H1 (cell line): Measurements from ENCODE around the gene PPP1R14B. TPM values are rescaled to one million over a fixed set of nuclear protein-coding genes. Genes with fewer than 3 reads are reported as not detected.

Experiments
- BCL11A ChIP-seq, 2 experiments: IDR thresholded peaks; one replicate each; pipeline ENCODE4 v1.6.1; 2011; ENCODE audit warnings: low read depth in 2 of 2, low read length in 2 of 2, mild to moderate bottlenecking in 2 of 2
- CBX5 ChIP-seq: fragments of 300-800, 300-1000 bp; sonication (generic); IDR thresholded peaks from 2 replicates; pipeline ENCODE4 v1.7.1; 2016; ENCODE audit warnings: antibody characterized with exemption, low read length, low read depth
- CHD1 ChIP-seq: IDR thresholded peaks from 2 replicates; pipeline ENCODE4 v1.6.1; 2012; ENCODE audit warnings: low read depth, low read length, improper control_type of control experiment
- POLR2AphosphoS5 ChIP-seq: IDR thresholded peaks from 2 replicates; pipeline ENCODE4 v1.6.1; 2011; ENCODE audit warnings: low read depth, low read length
- SAP30 ChIP-seq: fragments of 300-600 bp; sonication (generic); IDR thresholded peaks from 2 replicates; pipeline ENCODE4 v1.7.1; 2012; ENCODE audit warnings: low read length, moderate library complexity, mild to moderate bottlenecking, inconsistent platforms; ENCODE audit not compliant: insufficient read depth, insufficient replicate concordance
- SP4 ChIP-seq: IDR thresholded peaks from 2 replicates; pipeline ENCODE4 v1.6.1; 2012; ENCODE audit warnings: low read length, inconsistent platforms
- polyA plus RNA-seq, 7 experiments: library from polyadenylated mRNA; depleted of rRNA in 3 of 7; stranded (reverse) in 5 of 7; unstranded in 2 of 7; fragments of >200 nt in 5 of 7; fragments of 200-250 nt in 2 of 7; gene quantifications; 1 replicate in 5 of 7; 2 replicates in 1 of 7; 4 replicates in 1 of 7; pipeline versions ENCODE4 v1.2.1 to v1.2.3, GENCODE V29; 2011 to 2013; ENCODE audit warnings: missing spikeins in 2 of 7, mixed read lengths in 2 of 7
- total RNA-seq: library from RNA; stranded (reverse); fragmentation: NEBNext Ultra II Directional; extraction: Animal tissue kit (Norgen Biotek cat#: 25700); gene quantifications from 2 replicates; pipeline ENCODE4 v1.2.1, GENCODE V29; 2021

Gene PPP1R14B
- total and polyA plus RNA-seq, 2 of the 8 experiments (the other 6 are each of a cell fraction or from before 2014, with no cell fraction given) = 265 to 419 TPM

GRCh38 chr11:64295760-64296159 lies 49.0 kb upstream of the PPP1R14B start (continued):
- TF ChIP-seq CHD1 = no peak
- no peak for TF ChIP-seq SAP30
- TF ChIP-seq SP4 = no peak
- no peak for TF ChIP-seq CBX5
- TF ChIP-seq POLR2AphosphoS5 = no peak
- TF ChIP-seq BCL11A (IDR thresholded peaks at IDR 0.05; ENCODE audit: low read depth in 2 of 2, low read length in 2 of 2) = no peak
- TF ChIP-seq, all 59 proteins: peak for 0
